Measurements from ENCODE around the gene TCN1.
"Not testable (repeated sequence)": the region's sequence is repeated elsewhere in the genome, so short reads cannot be mapped to it uniquely, and the experiment has no call there.

Gene TCN1

DNA sequence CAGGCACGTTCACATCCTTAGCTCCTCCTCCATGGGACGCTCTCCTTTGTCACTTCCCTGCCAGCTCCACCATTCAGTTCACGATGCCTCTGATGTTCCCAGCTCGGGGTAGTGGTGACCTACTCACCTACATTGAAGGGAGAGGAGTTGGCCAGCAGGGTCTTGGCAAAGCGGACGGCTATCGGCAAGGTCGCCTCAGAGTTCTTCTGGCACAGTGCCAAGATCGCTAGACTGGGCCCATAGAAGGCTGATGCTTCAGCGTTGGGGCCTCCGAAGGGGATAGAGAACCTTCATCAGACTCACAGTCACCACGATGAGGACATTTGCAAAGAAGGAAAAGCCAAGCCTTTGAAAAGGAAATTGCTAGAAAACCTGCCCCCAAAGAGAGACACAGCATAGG is 24.0 kb downstream of the TCN1 start:
- TF ChIP-seq ZFX (IDR thresholded peaks at IDR 0.05; ENCODE audit: borderline replicate concordance), result no peak
- TF ChIP-seq CTCF (IDR thresholded peaks at IDR 0.05), result no peak
- H3K27ac ChIP-seq, result no peak overlapping the region

GRCh38 chr11:59841514-59841913 is 24.8 kb downstream of the TCN1 start:
- TF ChIP-seq ZFX (IDR thresholded peaks at IDR 0.05; ENCODE audit: borderline replicate concordance) (no peak), CTCF (IDR thresholded peaks at IDR 0.05) (no peak)
- no peak overlapping the region for H3K27ac ChIP-seq

DNA sequence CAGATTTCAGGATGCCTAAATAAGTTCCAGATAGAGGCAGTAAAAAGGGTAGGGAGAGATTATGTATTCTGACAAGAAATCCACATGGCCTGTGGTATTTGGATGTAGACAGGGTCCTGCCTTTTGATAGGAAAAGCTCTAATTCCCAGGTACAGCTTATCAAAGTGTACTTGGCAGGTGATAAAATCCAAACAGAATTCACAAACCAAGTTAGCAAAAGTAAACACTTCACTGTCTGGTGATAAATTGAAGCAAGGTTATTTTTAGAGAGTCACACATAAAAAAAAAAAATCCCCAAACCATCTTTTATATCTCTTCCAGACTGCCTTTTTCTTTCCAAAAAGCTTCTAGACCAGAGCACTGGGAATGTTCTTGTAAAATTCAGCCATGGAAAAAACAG is 26.7 kb downstream of the TCN1 start:
- H3K27ac ChIP-seq, result no peak overlapping the region
- TF ChIP-seq CTCF (IDR thresholded peaks at IDR 0.05), result no peak
- TF ChIP-seq ZFX (IDR thresholded peaks at IDR 0.05; ENCODE audit: borderline replicate concordance), result no peak

GRCh38 chr11:59833602-59834001 is 32.7 kb downstream of the TCN1 start:
- no peak overlapping the region for H3K27ac ChIP-seq
- no peak for TF ChIP-seq CTCF (IDR thresholded peaks at IDR 0.05)
- TF ChIP-seq ZFX (IDR thresholded peaks at IDR 0.05; ENCODE audit: borderline replicate concordance), result no peak

DNA sequence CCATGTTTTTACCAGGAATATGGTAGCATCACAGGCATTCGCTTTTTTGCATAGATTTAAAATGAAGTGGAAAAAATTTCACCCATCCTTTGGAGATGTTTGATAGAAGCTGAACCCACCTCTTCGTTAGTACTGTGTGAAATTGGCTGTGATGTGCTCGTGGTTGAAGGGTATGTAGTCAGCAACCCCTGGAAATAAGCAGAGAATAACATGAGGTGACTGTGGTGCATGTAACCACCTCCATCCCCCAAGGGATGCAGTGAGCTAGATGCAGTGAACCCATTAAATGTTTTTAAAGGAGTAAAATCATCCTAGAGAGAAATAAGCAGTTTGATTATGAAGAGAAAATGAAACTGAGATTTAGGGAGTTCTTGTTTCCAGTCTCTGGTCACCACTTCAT is 36.9 kb downstream of the TCN1 start:
- TF ChIP-seq CTCF (IDR thresholded peaks at IDR 0.05) (no peak), ZFX (IDR thresholded peaks at IDR 0.05; ENCODE audit: borderline replicate concordance) (no peak)
- H3K27ac ChIP-seq, result no peak overlapping the region

GRCh38 chr11:59822989-59823566 is 43.2 kb downstream of the TCN1 start:
- TF ChIP-seq CTCF (IDR thresholded peaks at IDR 0.05) (peak; percentile 76), ZFX (IDR thresholded peaks at IDR 0.05; ENCODE audit: borderline replicate concordance) (no peak)
- no peak overlapping the region for H3K27ac ChIP-seq

DNA sequence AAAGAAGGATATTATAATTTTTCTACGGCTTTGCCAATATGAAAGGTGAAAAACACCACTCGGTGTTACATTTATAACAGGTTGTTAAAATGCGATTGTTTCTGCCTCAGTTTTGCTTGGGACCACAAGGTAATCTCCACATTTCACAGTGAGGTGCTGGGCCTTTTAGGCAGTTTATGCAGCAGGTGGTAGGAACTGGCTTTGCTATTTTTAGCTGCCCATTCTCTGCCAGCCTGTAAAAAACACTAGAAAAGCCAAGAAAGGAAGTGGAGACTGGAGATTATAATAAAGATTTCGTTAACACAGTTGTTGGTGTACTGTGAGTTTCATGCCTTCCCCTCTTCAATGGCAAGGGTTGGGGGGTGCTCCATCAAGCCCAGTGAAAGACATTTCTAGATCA is 47.7 kb downstream of the TCN1 start:
- no peak overlapping the region for H3K27ac ChIP-seq
- TF ChIP-seq CTCF (IDR thresholded peaks at IDR 0.05) (no peak), ZFX (IDR thresholded peaks at IDR 0.05; ENCODE audit: borderline replicate concordance) (no peak)

GRCh38 chr11:59816434-59816833 is 49.9 kb downstream of the TCN1 start:
- H3K27ac ChIP-seq, result not testable (repeated sequence)

All from 22Rv1 (cell line).